Fibroblast of skin of scalp (primary cell): ENCODE results near the gene LIMS1.
"Not testable (repeated sequence)": the region's sequence is repeated elsewhere in the genome, so short reads cannot be mapped to it uniquely, and the experiment has no call there.

Experiments
- DNase-seq: peaks from one replicate; pipeline ENCODE4 v3.0.0-alpha.2; 2013

LIMS1 gene

DNA sequence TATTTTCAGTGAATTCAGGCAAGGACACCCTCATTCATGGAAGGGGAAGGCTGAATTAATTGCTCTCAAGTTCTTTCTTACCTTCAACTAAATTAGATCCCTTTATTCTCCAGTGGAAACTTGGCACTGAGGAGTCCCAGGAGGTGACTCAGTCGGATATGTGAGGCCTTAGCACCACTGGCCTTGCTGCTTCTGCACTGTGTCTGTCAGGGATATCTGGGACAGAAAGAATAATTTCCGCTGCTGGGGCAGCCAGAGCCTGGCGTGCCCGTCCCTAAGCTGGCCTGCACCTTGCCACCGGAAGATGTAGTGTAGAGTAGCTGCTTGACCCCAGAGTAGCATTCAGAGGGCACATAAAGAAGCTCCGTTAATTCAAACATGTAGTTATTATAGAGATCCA, 53.4 kb downstream of the LIMS1 start:
- peak; percentile 61 for DNase-seq

DNA sequence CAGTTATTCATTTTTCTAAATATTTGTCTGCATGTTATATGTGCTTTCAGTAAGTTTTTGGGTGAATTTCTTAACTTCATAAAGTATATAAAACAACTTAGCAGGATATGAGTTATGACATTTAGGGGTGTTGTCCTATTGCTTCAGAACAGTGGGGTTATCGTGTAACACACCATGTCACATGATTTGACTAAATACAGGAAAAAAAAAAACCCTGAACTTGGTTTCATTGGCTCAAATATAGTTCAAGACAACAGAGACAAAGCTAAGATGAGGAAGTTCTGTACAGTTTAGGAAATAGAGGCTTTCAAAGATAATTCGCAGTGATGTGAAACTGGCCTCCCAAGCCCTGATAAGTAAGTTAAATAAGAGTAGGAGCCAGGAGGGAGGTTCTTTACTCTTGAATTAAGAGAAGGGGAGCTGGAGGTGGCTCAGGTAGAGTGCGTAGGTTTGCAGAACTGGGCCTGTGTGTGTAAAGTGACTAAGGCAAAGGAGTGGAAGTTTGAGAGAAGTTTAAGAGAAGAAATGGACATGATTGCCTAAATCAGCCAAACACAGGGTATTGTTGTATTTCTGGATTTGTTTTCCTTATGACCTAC, 53.9 kb downstream of the LIMS1 start:
- no peak for DNase-seq

DNA sequence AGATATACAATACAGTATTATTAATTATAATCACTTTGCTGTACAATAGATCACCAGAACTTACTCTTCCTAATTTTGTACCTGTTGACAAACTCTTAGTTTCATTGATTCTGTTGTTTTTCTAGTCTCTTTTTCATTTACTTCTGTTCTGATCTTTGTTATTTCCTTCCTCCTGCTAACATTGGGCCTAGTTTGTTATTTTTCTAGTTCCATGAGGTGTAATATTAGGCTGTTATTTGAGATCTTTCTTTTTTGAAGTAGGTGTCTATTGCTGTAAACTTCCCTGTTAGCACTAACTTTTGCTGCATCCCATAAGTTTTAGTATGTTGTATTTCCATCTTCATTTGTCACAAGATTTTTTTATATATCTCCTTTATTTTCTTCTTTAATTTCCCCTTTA, 55.1 kb downstream of the LIMS1 start:
- DNase-seq, result no peak

DNA sequence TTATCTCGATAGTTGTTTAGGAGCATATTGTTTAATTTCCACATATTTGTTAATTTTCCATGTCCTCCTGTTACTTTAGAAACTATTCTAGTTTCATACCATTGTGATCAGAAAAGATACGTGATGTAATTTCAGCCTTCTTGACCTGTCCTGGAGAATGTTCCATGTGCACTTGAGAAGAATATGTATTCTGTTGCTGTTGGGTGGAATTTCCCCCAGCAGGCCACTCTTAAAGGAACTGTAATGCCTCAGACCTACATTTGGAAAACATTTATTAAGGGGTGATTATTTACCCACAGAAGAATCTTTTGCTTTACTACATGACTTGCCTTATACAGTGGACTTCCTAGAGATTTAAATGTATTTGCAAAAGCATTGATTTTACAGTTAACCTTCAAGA, 55.5 kb downstream of the LIMS1 start:
- DNase-seq, result no peak

DNA sequence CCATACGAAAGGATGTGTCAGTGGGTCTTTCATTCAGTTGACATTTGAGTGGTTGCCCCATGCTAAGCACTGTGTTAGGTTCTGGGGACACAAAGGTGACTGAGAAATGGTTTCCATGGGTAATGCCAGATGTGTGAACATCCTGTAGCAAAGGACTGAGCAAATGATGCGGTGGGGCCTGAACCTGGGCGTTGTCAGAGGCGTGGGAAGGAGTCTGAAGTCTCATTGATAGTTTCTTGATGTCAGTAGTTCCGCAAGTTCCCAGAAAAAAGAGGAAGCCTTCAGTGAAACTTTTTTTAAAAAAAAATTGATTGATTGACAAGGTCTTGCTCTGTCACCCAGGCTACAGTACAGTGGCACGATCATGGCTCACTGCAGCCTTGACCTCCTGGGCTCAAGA, 56.9 kb downstream of the LIMS1 start:
- DNase-seq, result no peak

DNA sequence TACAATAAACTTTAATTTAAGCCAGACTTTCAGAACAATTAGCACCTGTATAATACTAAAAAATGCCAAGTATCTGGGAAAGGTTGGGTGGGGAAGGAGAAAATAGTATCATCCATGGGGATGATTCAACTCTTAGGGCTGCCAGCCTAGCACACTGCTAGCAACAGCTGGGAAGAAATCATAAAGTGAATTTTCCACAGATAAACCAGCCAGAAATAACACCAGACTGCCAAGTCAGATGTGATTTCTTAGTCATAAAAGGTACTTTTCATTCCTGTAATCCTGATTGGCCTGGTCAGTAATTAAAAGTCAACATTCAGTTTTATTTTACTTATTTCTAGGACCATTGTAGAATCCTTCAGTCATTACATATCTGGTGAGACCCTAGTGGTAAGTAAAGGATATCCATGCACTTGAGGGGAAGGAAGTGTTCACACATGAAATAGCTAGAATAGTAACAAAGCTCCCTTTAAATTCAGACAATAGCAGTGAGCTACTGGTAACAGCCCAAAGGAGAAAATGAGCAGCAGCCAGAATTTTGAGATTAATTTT, 59.4 kb downstream of the LIMS1 start:
- DNase-seq, result peak; percentile 93

DNA sequence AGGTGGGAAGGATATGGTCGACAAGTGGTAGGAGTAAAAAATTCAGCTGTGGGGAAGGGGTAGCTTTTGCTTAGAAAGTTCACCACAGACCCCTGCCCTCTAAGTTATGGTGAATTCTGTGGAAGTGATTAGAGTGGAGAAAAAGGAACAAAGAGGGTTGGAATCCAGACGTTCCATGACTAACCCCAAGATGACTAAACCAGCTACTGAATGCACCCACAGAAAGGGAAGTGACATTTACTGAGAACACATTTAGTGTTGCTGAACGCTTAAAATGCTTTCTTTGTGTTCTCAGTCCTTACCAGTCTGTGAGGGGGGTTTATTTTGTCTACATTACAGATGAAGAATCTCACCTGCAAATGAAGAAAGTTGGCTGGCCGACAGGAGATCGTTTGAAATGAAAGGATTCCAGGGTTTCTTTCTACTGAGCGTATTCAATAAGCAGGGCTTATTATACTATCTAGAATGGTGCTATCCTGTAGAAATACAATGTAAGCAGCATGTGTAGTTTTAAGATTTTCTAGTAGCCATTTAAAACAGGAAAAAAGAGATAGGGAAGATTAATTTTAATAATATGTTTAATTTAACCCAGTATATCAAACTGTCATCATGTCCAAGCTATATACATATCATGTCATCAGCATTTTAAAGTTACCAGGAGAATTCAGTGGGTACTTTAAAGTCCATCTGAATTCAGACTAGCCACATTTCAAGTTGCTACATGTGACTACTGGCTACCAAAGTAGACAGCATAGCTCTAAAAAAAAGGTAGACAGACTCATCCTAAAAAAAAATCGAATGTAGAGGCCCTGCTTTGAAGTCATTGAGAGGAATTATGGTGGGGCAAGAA, 60.1 kb downstream of the LIMS1 start:
- DNase-seq, result peak; percentile 96

DNA sequence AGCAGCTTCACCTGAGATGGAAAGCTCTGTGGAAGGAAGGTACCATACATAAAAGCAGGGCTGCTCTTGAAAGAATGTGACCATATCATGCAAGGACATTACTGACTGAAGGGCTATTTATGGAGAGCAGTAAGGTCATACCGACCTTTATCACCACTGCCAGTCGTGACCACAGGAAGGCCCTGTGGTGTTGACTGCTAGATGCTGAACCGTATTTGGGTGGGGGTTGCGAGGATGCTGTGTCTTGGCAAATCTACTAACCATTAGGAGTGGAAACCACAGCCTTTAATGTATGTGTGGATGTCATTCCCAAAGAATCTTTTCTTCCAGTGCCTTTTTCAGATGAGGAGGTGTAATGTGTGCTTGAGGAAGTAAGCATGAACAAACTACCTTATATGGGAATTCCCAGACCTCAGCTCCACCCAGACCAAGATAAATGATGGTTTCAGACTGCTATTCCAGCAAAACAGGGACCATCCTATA, 60.8 kb downstream of the LIMS1 start:
- peak; percentile 99 for DNase-seq

DNA sequence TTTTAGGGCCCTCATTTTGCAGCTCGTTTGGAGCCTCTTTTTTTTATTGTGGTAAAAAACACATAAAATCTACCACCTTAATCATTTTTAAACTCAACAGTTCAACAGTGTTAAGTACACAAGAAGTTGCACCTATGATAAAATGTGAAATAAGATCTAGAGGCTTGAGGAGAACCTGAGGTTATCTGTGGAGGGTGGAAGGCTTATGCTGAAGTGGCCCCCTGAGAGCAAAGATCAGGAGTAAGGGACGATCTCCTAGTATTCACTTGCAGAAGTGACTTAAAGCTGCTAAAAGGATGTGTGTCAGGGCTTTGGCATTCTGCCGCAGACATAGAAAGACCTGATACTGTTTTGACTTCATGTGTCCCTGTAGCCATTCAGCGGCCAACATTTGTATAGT, 61.5 kb downstream of the LIMS1 start:
- DNase-seq, result peak; percentile 64

DNA sequence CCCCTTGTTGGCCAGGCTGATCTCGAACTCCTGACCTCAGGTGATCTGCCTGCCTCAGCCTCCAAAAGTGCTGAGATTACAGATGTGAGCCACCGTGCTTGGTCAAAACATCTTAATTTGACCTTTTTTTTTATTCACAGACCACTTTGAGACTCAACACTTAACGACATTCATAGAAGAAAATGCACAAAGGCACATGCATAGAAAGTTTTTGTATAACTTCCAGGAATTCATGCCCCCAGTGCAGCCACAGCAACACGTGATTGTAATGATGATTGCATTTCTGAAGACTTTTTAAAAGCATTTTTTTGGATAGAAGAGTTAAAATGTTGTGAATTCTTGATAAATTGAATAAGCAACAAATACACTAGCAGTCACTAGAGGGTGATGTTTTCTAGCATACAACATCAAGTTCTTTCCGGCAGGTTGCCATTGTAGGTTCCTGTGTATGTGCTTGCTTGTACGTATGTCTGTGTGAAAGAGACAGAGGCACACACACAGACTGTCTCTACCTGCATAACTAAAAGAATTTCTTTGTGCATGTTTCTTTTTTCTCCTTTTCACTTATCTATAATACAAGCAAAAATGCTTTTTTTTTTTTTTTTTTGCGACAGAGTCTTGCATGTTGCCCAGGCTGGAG, 63.0 kb downstream of the LIMS1 start:
- DNase-seq, result peak; percentile 87

DNA sequence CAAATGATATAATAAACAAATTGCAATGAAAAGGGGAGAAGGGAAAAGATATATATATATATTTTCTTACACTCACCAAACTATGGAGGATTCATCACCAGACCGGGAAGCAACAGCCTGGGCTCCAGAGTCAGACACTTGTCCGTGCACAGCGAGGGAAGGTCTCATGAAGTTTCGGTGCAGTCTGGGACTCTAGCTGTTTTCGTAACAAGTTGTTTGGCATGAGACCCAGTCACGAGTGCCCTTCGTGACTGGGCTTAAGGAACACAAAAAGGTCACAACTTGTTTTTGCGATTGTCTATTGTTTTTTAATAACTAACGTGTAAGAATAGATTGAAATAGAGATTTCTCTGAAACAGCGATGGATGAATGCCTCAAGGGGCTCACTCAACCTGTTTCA, 66.9 kb downstream of the LIMS1 start:
- DNase-seq, result not testable (repeated sequence)

DNA sequence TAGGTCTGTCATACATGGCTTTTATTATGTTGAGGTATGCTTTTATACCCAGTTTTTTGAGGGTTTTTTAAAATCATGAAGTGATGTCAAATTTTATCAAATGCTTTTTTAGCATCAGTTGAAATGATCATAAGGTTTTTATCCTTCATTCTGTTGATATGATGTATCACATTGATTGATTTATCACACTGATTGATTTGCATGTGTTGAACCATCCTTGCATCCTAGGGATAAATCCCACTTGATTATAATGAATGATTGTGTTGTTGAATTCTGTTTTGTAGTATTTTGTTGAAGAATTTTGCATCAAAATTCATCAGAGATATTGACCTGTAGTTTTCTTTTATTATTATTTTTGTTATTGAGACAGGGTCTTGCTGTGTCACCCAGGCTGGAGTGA, 68.2 kb downstream of the LIMS1 start:
- no peak for DNase-seq

DNA sequence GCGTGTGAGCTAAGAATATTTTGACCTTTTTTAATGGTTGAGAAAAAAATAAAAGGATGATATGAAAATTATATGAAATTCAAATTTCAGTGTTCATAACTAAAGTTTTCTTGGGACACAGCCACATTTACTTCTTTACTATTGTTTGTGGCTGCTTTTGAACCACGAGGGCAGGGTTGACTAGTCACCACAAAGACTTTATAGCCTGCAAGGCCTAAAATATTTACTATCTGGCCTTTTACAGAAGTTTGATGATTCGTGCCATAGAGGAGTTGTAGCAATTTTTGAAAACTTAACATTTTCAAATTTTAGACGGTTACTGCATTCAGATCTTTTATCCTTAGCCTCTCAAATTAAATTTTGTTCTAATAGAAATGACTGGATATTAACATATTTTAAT, 69.9 kb downstream of the LIMS1 start:
- DNase-seq, result peak; percentile 70

DNA sequence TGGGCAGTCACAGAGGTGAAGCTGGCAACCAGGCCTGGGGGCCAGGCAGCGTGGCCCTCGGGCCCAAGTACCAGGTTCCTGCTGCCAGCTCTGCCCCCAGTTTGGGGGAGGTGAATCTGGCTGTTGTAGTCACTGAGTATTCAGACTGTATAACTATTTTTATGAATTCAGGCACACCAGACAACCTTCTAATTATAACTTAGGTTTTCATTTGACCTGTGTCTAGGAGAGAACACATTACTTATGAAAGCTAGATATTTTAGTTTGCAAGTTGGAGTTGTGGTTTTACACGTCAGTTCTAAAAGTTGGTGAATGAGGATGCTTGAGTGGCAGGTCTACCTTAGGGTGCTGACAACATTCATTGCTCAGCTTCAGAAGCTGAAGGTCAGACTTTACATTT, 71.7 kb downstream of the LIMS1 start:
- DNase-seq, result no peak

DNA sequence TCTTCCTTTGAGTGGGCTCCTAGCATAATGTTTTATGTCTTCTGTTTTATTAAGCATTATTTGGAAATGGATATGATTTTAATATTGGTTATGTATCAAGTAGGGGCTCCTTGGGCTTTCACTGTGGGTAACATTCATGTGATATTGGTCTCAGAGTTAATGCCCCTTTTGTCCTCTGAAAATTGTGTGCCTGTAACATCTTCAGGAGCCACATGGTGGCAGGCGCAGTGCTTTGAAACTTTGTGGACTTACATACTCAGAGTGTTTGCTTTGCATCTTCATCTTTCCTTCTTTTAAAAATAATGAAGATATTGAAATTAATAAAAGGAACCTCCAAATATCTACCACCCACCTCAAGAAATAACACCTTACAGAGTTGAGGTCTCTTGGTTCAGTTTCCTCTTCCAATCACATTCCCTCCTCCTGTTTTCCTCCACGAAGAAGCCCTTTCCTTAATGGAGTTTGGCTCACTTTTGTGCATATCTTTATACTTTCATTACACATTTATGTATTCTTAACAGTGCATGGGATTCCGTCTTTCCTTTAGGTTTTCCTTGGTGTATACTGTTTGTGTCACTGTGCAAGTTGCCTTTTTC, 73.5 kb downstream of the LIMS1 start:
- peak; percentile 48 for DNase-seq

DNA sequence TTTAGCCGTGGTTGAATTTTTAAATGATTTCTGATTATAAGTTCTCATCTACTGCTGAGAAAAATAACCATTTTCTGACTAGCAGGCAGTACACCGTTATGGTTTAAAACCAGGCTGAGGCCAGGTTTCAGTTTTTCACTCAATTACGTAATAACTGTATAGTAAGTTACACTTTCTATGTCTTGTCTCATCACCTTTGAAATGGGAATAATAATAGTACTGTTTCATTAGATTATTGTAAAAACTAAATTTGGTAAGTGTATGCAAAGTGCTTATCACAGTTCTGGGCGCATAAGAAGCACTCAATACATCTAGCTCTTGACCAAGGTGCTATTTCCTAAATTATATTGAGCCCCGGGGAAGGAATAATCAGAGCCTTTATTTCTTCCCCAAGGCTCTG, 76.8 kb downstream of the LIMS1 start:
- no peak for DNase-seq

DNA sequence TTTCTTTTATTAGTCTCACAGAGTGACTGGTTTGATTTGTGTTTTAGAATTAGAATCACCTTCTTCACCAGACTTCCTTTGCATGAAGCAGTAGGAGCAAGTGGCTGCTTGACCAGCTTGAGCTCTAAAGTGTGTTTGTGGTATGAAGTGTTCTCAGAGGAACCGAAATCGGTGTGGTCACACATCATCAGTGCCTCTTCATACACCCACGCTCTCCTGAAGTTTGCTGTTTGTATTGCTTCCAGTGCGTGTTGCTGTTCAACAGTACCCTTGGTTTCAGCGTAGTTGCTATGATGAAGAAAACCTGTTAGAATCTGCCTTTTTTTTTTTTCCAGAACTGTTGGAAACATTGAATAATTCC, 77.9 kb downstream of the LIMS1 start:
- DNase-seq, result no peak

DNA sequence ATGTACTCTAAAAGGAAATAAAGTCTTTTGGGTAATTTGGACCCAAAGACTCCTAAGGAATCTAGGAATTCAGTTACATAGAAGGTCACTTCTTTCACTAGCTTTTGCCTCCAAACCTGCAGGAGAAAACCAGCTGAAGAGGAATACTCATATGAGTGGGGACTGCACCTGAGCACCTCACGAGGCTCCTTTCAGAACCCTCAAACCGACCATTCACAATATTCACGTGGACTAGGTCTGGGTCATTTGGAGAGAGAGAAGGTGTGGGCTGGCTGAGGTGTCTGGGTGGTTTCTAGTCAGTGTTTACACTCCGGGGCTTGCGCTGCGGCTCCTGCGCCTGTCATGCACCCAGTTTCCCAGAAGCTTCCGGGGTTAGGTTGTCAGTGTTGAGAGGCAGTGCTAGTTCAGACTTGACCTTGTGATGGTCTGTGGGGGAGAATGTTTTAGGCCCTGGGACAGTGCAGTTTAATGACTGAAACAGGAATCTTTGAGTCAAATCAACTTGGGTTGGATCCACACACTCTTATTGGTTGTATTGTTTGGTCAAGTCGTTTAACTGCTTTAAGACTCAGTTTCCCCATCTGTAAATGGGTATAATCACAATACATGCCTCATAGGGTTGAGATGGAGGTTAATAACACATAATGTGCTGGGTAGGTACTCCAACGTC, 78.4 kb downstream of the LIMS1 start:
- no peak for DNase-seq

DNA sequence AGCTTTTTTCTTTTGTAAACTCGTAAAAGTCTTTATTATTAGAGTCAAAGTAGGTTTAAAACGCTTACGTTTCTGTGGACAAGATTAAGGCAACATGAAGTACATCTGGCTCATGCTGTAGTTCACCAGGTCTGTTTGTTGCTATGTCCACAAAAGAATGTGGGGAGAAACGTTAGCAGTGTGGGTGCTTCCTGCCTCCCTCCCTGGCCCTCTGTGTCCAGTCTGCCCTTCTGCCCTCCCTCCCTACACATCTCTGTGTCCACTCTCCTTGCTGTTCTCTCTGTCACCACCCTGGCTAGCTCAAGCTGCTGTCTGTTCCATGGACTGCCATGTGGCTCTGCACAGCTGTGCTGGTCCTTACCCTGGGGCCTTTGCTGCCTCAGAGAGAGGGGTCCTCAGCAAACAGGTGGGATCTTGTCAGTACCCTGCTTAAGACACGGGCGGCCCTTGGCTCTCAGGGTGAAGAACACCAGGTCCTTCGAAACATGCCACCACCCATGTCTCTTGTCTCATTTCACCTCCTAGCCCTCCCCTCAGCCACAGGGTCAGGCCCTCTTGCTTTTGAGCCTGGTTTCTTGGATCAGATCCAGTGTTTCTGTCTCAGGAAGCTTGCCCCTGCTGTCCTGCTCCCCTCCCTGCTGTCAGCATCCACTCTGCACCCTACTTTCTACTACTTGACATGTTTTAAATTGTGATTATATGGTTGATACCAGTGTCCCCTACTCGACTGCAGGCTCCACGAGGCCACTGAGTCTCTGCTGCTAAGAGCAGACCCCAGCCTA, 79.2 kb downstream of the LIMS1 start:
- DNase-seq, result no peak

DNA sequence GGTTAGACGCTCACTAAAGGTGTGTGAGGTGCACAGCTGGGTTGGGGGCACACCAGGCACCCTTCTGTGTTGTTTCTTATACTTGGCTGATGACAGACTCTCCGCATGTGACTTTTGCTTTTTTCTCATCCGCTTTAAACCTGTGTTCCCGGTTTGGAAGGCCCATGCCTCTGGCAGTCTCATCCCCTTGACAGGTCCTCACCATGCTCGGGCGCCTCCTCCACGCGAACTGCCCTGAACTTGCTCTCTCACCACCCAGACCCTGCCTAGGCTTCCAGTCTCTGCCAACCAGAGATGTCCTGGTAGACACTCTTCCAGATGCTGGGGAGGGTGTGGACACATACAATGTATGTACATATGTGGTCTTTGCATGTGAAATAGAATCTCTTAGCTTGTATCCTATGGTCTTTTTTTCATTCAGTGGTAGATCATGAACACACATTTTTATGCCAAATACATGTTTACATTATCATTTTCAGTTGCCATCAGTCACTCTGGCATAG, 79.8 kb downstream of the LIMS1 start:
- no peak for DNase-seq

DNA sequence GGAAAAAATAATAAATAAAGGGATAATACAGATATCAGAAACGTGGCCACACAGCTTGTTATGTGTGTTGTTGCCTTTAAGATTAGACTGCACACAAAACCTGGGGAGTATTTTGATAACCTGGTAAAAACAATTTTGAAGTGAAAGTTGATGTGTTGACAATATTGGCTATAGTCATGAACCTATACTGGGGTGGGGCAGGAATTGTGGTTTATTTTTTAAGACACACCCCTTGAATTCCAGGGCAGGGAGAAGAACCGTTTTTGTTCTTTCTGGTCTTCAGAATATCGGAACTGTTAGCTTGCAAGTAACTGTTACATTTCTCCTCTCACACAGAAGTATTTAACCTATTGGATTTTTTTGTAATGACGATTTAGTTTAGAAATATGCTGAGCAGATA, 80.4 kb downstream of the LIMS1 start:
- DNase-seq, result no peak
